Tibial nerve (tissue), 4 donors: Measurements from ENCODE around the gene NTMT2.

Experiments used
- CTCF ChIP-seq, 5 experiments: fragments of 200-600 bp in 3 of 5; fragments of 450-650 bp in 2 of 5; sonication (generic) in 3 of 5; IDR thresholded peaks; one replicate each; pipeline ENCODE4 v1.5.1; 2016 to 2019; ENCODE audit warnings: antibody characterized with exemption in 5 of 5, mild to moderate bottlenecking in 3 of 5, moderate library complexity in 2 of 5
- EP300 ChIP-seq, 2 donors: sonication (generic); formaldehyde crosslinking; IDR thresholded peaks; one replicate each; pipeline ENCODE4 v1.6.1; 2017; ENCODE audit warnings: antibody characterized with exemption in 2 of 2, mild to moderate bottlenecking in 1 of 2
- POLR2A ChIP-seq, 2 donors: fragments of 450-650 bp; IDR thresholded peaks; one replicate each; pipeline ENCODE4 v1.6.1; 2017; ENCODE audit warnings: antibody characterized with exemption in 2 of 2, mild to moderate bottlenecking in 2 of 2, moderate library complexity in 2 of 2

- TF ChIP-seq CTCF (IDR thresholded peaks at IDR 0.05) (no peak), POLR2A (IDR thresholded peaks at IDR 0.05) (no peak), EP300 (IDR thresholded peaks at IDR 0.05) (peak in 1 of 2 donors; percentile 71)
Observed at GRCh38 chr1:170215072-170215885, 69.5 kb downstream of the NTMT2 start.
